ENCODE data around the gene ALDH16A1.
A peak's percentile ranks its signal among the peaks of the same experiment; 100 is the strongest.

The ALDH16A1 gene

GRCh38 chr19:49490287-49491029 is 37.4 kb downstream of the ALDH16A1 start:
- DNase-seq = no peak

DNA sequence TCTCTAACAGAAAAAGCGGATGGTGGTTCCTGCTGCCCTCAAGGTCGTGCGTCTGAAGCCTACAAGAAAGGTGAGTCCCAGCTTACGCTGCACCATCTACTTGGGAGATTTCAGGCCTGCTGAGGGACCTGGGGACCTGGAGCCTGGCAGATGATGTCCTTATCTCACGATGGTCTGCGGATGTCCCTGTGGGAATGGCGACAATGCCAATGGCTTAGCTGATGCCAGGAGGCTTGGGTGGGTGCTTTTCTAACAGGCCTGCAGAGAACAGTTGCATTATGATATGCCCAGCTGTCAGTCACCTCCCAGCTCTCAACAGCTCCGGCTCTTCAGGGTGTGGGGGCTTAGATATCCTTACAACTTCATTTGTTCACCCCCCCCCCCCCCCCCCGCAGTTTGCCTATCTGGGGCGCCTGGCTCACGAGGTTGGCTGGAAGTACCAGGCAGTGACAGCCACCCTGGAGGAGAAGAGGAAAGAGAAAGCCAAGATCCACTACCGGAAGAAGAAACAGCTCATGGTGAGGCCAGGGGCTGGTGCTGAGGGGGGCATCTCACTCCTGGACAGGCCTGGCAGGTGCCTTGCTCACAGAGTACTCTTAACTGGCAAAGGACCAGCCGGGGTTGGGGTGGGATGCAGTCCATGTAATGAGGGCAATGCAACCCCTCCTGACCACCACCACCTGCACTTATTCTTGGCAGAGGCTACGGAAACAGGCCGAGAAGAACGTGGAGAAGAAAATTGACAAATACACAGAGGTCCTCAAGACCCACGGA is 38.2 kb downstream of the ALDH16A1 start:
- DNase-seq = no peak

DNA sequence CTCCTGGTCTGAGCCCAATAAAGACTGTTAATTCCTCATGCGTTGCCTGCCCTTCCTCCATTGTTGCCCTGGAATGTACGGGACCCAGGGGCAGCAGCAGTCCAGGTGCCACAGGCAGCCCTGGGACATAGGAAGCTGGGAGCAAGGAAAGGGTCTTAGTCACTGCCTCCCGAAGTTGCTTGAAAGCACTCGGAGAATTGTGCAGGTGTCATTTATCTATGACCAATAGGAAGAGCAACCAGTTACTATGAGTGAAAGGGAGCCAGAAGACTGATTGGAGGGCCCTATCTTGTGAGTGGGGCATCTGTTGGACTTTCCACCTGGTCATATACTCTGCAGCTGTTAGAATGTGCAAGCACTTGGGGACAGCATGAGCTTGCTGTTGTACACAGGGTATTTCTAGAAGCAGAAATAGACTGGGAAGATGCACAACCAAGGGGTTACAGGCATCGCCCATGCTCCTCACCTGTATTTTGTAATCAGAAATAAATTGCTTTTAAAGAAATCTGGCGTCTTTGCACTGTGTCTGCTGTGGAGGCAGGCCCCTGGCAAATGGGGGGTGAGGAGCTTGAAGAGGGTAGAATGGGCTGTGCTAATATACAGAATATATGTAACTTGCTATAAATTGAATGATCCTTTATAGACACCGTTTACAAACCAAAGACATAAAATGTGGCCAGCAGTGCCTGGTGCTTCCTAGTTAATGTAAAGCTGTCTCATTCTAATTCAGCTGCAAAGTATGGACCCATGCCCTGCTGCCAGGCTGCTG is 39.0 kb downstream of the ALDH16A1 start:
- DNase-seq = no peak

DNA sequence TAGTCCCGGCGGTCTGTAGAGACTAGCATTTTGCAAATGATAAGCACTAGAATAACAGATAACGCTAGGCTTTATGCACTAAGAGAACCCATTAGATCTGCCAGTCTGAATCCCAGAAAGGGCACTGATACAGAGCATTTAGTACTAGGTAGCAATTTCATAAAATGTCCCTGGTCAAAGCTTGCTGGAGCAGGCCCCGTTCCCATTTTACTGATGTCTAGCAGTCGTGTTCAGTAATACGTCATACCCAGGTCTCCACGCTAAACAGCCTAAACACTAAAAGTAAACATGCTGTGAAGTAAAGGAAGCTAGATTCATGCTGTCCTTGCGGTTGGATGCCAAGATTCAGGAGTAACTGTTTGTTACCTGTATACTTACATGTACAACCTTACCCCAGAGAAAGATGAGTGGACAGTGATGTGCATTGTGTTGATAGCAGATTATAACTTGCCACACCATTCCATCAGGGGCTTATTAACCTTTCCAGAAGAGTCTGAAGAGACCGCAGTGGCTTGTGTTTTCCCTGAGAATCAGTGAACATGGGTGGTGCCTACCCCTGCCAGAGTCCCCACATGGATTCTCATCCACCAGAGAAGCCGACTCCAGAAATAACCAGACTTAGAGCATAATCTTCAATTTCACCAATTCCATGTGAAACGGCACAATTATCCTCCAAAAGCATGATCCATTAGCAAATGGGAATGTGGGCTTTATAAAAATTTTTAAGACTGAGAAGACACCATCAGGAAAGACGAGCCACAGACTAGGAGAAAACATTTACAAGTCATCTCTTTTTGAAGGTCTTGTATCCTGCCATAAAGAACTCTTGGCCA is 39.8 kb downstream of the ALDH16A1 start:
- DNase-seq = peak; percentile 47

GRCh38 chr19:49496574-49497008 is 43.6 kb downstream of the ALDH16A1 start:
- no peak for DNase-seq

GRCh38 chr19:49497047-49497788 is 44.2 kb downstream of the ALDH16A1 start:
- peak; percentile 21 for DNase-seq

- no peak for DNase-seq
Observed at GRCh38 chr19:49497789-49498103, 44.7 kb downstream of the ALDH16A1 start.

GRCh38 chr19:49498475-49498874 is 45.5 kb downstream of the ALDH16A1 start:
- DNase-seq = no peak

GRCh38 chr19:49499030-49499670 is 46.1 kb downstream of the ALDH16A1 start:
- DNase-seq = no peak

DNA sequence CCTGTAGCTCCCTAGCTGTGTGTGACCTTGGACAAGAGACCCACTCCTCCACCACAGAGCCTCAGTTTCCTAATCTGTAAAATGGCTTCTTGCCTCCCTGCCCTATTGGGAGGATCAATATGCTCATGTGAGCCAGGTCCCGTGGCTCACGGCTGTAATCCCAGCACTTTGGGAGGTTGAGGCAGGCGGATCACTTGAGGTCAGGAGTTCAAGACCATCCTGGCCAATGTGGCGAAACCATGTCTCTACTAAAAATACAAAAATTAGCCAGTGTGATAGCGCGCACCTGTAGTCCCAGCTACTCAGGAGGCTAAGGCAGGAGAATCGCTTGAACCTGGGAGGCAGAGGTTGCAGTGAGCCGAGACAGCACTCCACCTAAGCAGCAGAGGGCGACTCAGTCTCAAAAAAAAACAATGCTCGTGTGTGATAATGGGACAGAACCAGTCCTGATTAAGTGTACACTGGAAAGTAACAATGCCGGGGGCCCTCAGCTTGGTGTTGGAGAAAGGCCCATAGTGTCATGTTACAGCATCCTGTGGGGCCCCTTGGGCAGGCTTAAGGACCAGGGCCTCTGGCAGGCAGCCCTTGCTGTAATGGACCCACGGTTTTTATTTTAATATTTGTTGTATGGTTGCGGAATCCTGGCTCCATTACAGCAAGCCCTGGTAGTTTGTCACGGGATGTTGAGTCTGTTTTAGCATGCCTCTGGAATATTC is 50.0 kb downstream of the ALDH16A1 start:
- DNase-seq = peak; percentile 35

DNA sequence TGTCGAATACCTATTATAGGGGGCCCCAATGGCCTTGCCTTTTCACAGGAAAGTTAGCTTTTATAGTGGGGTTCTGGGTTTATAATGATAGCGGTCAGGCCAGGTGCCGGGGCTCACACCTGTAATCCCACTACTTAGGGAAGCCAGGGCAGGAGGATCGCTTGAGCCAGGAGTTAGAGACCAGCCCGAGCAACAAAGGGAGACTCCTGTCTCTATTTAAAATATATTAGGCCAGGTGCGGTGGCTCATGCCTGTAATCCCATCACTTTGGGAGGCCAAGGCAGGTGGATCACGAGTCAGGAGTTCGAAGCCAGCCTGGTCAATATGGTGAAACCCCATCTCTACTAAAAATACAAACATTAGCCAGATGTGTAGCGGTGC is 50.5 kb downstream of the ALDH16A1 start:
- DNase-seq = no peak

DNA sequence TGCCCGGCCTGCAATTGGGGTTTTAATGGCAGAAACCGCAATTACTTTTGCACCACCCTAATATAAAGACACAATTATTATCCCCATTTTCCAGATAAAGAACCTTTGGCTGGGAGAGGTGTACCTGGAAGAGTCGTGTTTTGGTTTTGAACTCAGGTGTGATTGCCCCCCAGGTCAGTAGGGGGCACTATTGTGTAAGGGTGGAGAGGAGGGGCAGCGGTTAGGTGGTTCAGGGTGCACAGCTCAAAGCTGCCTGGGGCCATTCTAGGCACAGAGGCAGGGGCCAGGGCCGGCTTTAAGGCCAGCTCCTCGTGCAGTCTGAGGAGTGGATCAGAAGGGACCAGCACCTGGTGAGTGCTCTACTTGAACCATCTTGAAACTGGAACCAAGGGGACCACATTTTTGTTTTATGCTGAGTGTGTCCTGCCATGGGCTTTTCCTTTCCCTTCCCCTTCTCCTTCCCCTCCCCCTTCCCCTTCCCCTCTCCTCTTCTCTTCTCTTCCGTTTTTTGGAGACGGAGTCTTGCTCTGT is 53.6 kb downstream of the ALDH16A1 start:
- peak; percentile 34 for DNase-seq

GRCh38 chr19:49507803-49508494 is 54.9 kb downstream of the ALDH16A1 start:
- peak; percentile 13 for DNase-seq

GRCh38 chr19:49512970-49513745 is 60.1 kb downstream of the ALDH16A1 start:
- peak; percentile 82 for DNase-seq

GRCh38 chr19:49513746-49514118 is 60.7 kb downstream of the ALDH16A1 start:
- DNase-seq = peak; percentile 81

- DNase-seq = peak; percentile 43
Observed at GRCh38 chr19:49514151-49514550, 61.1 kb downstream of the ALDH16A1 start.

DNA sequence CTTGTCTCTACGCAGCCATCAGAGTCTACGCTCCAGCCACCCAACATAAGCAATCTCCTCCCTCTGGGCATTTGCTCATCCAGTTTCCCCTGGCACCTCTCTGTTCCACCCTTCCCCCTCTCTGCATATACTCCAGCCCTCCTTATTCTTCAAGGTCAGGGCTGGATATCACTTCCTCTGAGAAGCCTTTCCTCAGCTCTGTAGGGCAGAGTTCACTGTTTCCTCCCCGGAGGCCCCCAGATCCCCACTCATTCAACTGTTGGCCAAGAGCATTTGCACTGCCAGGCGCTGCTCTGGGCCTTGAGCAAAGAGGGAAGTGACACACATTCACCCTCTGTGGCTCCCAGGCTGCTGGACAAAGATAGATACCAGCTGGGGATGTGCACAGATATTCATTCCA is 62.7 kb downstream of the ALDH16A1 start:
- no peak for DNase-seq

DNA sequence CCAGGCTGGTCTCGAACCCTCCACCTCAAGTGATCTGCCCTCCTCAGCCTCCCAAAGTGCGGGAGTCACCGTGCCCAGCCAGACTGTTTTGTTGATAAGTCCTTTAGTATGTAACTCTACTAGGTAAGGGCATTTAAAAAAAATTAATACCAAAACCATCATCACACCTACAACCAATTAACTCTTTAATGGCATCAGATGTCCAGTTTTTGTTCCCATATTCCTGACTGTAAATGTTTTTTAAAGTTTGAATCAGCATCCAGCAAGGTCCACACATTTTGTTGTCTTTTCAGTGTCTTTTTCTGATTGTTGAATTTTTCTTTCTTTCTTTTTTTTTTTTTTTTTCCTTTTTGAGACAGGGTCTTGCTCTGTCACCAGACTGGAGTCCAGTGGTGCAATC is 65.0 kb downstream of the ALDH16A1 start:
- DNase-seq = no peak

Measured in NCI-H2171 treated with DMSO at 0.1 percent for 48 hours (cell line).